GM06990 (cell line): Measurements from ENCODE around the gene ANKS1B.

ENCODE experiments used
- DNase-seq: peaks from one replicate; pipeline ENCODE4 v3.0.0-alpha.2; 2011; ENCODE audit not compliant: insufficient read length; ENCODE audit errors: extremely low read depth
- H3K27me3 ChIP-seq: replicated peaks from 2 replicates; pipeline ENCODE4 v1.6.0; 2011; ENCODE audit warnings: low read length; ENCODE audit not compliant: control insufficient read depth, insufficient read depth
- H3K36me3 ChIP-seq: 2 replicates; pipeline ENCODE4 v1.5.1; 2011; ENCODE audit warnings: low read length; ENCODE audit not compliant: control insufficient read depth, insufficient read depth
- H3K4me3 ChIP-seq: replicated peaks from 2 replicates; pipeline ENCODE4 v1.5.1; 2011; ENCODE audit warnings: low read depth, mild to moderate bottlenecking, control low read depth, low read length
- TF ChIP-seq, protein P1 (sequence below): IDR thresholded peaks from 2 replicates; pipeline ENCODE4 v1.5.1; 2011; ENCODE audit warnings: low read length, control low read depth, mild to moderate bottlenecking, inconsistent platforms; ENCODE audit not compliant: insufficient read depth, poor library complexity, severe bottlenecking

The ANKS1B gene

GRCh38 chr12:99119943-99120342 is 864.8 kb downstream of the ANKS1B start:
- Histone ChIP-seq H3K27me3 (no peaks in the 10 kb centered on the region), H3K4me3 (no peak overlapping the region), H3K36me3 (no peaks in the 10 kb centered on the region)
- TF ChIP-seq, protein P1, sequence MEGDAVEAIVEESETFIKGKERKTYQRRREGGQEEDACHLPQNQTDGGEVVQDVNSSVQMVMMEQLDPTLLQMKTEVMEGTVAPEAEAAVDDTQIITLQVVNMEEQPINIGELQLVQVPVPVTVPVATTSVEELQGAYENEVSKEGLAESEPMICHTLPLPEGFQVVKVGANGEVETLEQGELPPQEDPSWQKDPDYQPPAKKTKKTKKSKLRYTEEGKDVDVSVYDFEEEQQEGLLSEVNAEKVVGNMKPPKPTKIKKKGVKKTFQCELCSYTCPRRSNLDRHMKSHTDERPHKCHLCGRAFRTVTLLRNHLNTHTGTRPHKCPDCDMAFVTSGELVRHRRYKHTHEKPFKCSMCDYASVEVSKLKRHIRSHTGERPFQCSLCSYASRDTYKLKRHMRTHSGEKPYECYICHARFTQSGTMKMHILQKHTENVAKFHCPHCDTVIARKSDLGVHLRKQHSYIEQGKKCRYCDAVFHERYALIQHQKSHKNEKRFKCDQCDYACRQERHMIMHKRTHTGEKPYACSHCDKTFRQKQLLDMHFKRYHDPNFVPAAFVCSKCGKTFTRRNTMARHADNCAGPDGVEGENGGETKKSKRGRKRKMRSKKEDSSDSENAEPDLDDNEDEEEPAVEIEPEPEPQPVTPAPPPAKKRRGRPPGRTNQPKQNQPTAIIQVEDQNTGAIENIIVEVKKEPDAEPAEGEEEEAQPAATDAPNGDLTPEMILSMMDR: no peak
- no peak for DNase-seq

DNA sequence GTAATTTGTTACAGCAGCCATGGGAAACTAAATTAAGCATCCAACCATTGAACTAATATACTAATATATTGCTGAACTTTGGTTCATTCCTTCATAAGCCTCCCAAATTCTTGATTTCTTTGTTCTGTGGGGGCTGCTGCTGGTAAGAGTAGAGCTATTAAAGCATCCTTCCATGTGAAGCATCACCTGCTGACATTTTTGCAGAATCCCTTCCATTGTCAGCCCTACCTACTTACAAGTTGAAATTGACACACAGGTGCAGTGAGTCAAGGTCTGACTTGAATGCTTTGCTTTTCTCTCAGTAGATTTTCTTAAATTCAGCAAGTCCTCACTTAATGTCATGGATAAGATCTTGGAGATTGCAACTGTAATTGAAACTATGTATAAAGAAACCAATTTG is 865.3 kb downstream of the ANKS1B start:
- no peaks in the 10 kb centered on the region for H3K36me3 ChIP-seq
- TF ChIP-seq, protein P1: no peak

DNA sequence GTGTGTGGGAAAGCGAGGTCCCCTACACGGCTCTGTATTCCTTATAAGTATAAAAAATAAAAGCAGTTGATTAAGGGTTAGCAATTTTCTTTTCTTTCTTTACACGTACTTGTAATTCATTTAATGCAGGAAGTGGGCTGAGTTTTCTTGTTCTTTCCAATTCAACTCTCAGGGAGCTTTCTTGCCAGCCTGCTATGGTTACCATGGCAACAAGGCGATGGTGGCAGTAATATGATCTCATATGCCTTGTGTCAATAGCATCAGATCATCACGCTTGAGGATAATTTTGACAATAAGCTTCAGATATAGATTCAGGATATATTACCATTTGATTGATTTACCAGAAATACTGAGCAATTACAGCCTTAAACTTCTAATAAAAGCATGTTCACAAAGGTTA is 873.1 kb downstream of the ANKS1B start:
- Histone ChIP-seq H3K27me3 (no peaks in the 10 kb centered on the region), H3K36me3 (no peaks in the 10 kb centered on the region), H3K4me3 (no peak overlapping the region)
- TF ChIP-seq, protein P1: no peak
- no peak for DNase-seq

More for the DNA sequence above, 865.3 kb downstream of the ANKS1B start:
- no peak for DNase-seq
- Histone ChIP-seq H3K4me3 (no peak overlapping the region), H3K27me3 (no peaks in the 10 kb centered on the region)

GRCh38 chr12:99110868-99111267 is 873.9 kb downstream of the ANKS1B start:
- Histone ChIP-seq H3K4me3 (no peak overlapping the region), H3K27me3 (no peaks in the 10 kb centered on the region), H3K36me3 (no peaks in the 10 kb centered on the region)
- no peak for DNase-seq
- TF ChIP-seq, protein P1: no peak

DNA sequence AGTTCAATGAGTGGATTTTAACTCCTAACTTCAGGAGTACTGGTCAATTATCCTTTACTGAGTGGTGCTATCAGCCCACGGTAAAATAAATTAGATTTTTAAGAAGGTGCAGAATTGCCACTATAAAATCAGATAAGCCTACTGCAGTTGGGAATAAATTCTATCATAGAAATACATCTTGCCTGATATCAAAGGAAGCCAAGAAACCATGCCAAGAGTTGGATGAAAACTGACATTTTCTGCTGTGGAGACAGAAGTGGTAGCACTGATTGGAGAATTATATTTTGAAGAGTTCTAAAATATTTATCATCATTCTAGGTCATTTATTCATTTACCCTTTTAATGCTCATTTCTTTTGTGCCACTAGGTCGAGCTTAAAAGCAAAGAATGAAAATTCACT is 874.5 kb downstream of the ANKS1B start:
- Histone ChIP-seq H3K4me3 (no peak overlapping the region), H3K36me3 (no peaks in the 10 kb centered on the region), H3K27me3 (no peaks in the 10 kb centered on the region)
- TF ChIP-seq, protein P1: no peak
- DNase-seq: no peak

DNA sequence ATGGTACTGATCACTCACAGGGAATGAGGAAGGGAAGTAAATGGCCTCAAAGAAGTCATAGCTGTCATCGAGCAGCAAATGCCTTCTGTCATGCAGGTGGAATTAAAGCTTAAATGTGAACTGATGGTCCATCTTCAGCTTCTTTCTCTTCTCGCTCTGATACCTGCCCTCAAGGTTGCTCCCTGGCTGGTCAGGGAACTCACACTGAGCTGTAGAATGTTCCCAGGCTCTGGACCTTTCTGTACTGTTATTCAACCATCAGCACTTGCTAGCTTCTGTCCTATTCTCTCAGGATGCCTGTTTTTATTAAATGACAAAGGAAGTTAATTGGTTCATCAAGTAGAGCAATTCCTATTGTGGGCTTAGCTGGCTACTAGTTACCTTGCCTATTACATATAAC is 875.8 kb downstream of the ANKS1B start:
- no peaks in the 10 kb centered on the region for H3K27me3 ChIP-seq
- TF ChIP-seq, protein P1: no peak

More for the DNA sequence above, 875.8 kb downstream of the ANKS1B start:
- Histone ChIP-seq H3K36me3 (no peaks in the 10 kb centered on the region), H3K4me3 (no peak overlapping the region)
- DNase-seq: no peak
